BLaER1 (cell line): ENCODE data around the gene MUSK.
"Not testable (repeated sequence)": the region's sequence is repeated elsewhere in the genome, so short reads cannot be mapped to it uniquely, and the experiment has no call there.

Source experiments
- H3K27ac ChIP-seq: shearing (Covaris generic); formaldehyde crosslinking; 2 replicates; pipeline ENCODE4 v1.8.1; 2022
- H3K27me3 ChIP-seq: shearing (Covaris generic); formaldehyde crosslinking; 2 replicates; pipeline ENCODE4 v1.8.1; 2022
- H3K36me3 ChIP-seq: shearing (Covaris generic); formaldehyde crosslinking; 2 replicates; pipeline ENCODE4 v1.8.1; 2022
- H3K4me1 ChIP-seq: shearing (Covaris generic); formaldehyde crosslinking; 2 replicates; pipeline ENCODE4 v1.8.1; 2022
- H3K4me2 ChIP-seq: shearing (Covaris generic); formaldehyde crosslinking; 2 replicates; pipeline ENCODE4 v1.8.1; 2022
- H3K4me3 ChIP-seq: shearing (Covaris generic); formaldehyde crosslinking; 2 replicates; pipeline ENCODE4 v1.8.1; 2022
- H3K9ac ChIP-seq: shearing (Covaris generic); formaldehyde crosslinking; 2 replicates; pipeline ENCODE4 v1.8.1; 2022
- H3K9me3 ChIP-seq: shearing (Covaris generic); formaldehyde crosslinking; 2 replicates; pipeline ENCODE4 v1.8.1; 2022
- H4K20me1 ChIP-seq: shearing (Covaris generic); formaldehyde crosslinking; 2 replicates; pipeline ENCODE4 v1.8.1; 2022
- Cebpa-rat ChIP-seq: shearing (Covaris generic); IDR thresholded peaks from 2 replicates; pipeline ENCODE4 v1.8.1; 2022

The MUSK gene

DNA sequence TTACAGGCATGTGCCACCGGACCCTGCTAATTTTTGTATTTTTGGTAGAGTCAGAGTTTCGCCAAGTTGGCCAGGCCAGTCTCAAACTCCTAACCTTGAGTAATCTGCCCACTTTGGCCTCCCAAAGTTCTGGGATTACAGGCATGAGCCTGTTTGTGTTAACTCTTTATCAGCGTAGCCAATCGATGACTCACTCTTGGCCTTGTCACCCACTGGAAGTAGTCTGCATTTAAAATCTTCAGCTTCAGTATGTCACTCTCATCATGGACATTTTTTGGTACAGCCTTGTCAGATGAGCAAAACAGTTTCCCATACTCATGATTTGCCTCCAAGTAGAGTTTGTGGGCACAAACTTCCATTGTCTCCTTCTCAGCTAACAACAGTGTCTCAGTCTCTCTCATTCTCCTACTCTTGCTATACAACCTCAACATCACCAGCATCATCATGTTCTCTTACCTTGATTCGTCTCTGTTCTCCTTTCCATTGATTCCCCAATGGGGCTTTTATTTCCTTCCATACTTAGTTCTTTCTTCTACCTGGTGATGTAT is 22.5 kb downstream of the MUSK start:
- Histone ChIP-seq H3K36me3 (no peaks in the 10 kb centered on the region), H3K4me2 (no peak overlapping the region), H3K9ac (no peak overlapping the region), H3K4me3 (no peak overlapping the region), H3K4me1 (no peaks in the 10 kb centered on the region), H3K27ac (no peak overlapping the region), H4K20me1 (no peaks in the 10 kb centered on the region), H3K9me3 (no peaks in the 10 kb centered on the region), H3K27me3 (no peaks in the 10 kb centered on the region)
- TF ChIP-seq Cebpa-rat: no peak

DNA sequence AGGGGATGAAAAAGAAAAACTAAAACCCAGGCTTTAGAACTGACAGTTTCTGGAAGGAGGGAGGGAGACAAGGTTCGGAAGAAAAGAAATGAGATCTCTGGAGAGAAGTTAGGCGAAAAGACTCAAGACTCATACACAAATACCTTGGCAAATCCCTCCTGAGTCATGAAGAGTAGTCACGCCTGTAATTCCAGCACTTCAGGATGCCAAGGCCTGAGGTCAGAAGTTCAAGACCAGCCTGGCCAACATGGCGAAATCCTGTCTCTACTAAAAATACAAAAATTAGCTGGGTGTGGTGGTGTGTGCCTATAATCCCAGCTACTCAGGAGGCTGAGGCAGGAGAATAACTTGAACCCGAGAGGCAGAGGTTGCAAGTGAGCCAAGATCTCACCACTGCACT is 27.3 kb downstream of the MUSK start:
- not testable (repeated sequence) for H3K4me3 ChIP-seq, H3K4me2 ChIP-seq, H3K27ac ChIP-seq, H3K27me3 ChIP-seq, H4K20me1 ChIP-seq, H3K9me3 ChIP-seq, H3K4me1 ChIP-seq, H3K36me3 ChIP-seq, H3K9ac ChIP-seq

DNA sequence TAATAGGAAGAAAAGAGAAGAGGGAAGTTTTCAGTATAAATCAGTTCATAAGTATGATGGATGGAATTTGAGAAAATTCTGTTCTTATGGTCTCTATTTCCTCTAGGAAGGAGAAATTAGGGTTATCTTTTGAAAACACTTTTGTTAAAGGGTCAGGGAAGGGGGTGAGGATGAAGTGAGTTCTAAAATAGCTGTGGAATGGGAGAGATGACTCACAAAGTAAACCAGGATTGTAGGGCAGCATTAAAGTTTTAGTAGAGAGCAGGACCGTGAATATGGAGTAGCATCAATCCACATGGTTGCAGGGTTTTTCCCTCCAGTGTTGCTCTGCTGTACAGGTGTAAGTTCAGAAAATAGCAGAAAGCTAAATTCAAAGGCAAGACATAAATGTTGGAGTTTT is 32.4 kb downstream of the MUSK start:
- Histone ChIP-seq H3K4me1 (no peaks in the 10 kb centered on the region), H3K9me3 (no peaks in the 10 kb centered on the region), H3K4me2 (no peak overlapping the region), H3K27ac (no peak overlapping the region), H3K36me3 (no peaks in the 10 kb centered on the region), H4K20me1 (no peaks in the 10 kb centered on the region), H3K27me3 (no peaks in the 10 kb centered on the region), H3K9ac (no peak overlapping the region), H3K4me3 (no peak overlapping the region)
- TF ChIP-seq Cebpa-rat: no peak

DNA sequence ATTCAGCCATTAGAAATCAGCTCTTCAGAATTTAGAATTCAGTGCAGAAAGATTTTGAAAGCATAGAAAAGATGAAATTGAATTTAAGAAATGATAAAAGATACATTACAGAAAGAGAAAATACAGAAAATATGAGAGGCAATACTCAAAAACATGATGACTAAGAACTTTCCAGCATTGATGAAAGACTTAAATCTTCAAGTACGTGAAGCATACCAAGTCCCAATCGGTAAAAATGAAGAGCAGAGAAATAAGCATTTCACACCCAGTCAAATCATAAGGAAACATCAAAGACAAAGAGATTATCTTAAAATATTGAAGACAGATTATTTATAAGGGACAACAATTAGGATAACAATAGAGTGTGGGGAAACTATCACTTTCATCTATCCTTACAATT is 35.1 kb downstream of the MUSK start:
- Histone ChIP-seq H3K9me3 (no peaks in the 10 kb centered on the region), H3K36me3 (no peaks in the 10 kb centered on the region), H3K4me3 (no peak overlapping the region), H3K9ac (no peak overlapping the region), H3K4me2 (no peak overlapping the region), H4K20me1 (no peaks in the 10 kb centered on the region), H3K27ac (no peak overlapping the region), H3K27me3 (no peaks in the 10 kb centered on the region), H3K4me1 (no peaks in the 10 kb centered on the region)
- no peak for TF ChIP-seq Cebpa-rat

DNA sequence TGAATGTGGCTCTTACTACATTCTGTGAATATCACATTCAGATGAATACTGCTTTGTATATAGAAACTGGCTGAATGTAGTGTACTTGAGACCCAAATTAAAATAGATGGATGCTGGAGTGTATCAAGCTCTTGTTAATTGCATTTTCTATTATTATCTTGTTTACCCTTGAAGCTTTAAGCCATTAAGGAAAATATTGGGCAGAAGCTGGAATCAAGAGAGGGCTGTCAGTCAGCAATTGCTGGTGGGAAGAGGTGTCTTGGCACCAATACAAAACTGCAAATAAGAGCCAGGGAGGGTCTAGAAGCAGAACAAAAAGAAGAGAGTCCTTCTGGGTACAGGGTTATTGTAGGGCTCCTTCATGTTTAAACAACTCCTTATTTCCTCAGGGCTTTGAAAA is 38.8 kb downstream of the MUSK start:
- no peaks in the 10 kb centered on the region for H4K20me1 ChIP-seq
- H3K36me3 ChIP-seq: no peaks in the 10 kb centered on the region
- no peaks in the 10 kb centered on the region for H3K27me3 ChIP-seq
- no peak overlapping the region for H3K9ac ChIP-seq
- no peak overlapping the region for H3K4me3 ChIP-seq
- H3K4me1 ChIP-seq: no peaks in the 10 kb centered on the region
- H3K27ac ChIP-seq: no peak overlapping the region
- no peak overlapping the region for H3K4me2 ChIP-seq
- H3K9me3 ChIP-seq: no peaks in the 10 kb centered on the region
- no peak for TF ChIP-seq Cebpa-rat

DNA sequence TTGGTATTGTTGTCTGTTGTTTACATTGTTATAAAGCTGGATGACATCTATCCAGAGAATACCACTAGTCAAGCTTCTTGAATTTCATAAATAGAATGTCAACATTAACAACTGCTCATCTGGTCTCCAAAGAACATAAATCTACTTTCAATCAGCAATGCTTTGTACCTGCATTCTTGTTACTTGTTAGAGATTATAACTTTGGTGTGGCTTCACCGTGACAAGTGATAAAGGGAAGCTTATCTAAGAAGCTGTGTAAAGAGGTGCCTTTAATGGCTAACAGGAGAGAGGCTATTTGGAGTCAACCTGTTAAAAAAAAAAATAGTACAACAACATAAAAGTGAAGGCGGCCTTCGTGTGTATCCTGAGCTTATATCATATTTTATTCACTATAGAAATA is 41.8 kb downstream of the MUSK start:
- H3K4me2 ChIP-seq: no peak overlapping the region
- no peak overlapping the region for H3K9ac ChIP-seq
- H3K4me3 ChIP-seq: no peak overlapping the region
- H3K27me3 ChIP-seq: no peaks in the 10 kb centered on the region
- H4K20me1 ChIP-seq: no peaks in the 10 kb centered on the region
- H3K4me1 ChIP-seq: no peaks in the 10 kb centered on the region
- H3K36me3 ChIP-seq: no peaks in the 10 kb centered on the region
- H3K27ac ChIP-seq: no peak overlapping the region
- no peaks in the 10 kb centered on the region for H3K9me3 ChIP-seq
- no peak for TF ChIP-seq Cebpa-rat

- Histone ChIP-seq H3K36me3 (no peaks in the 10 kb centered on the region), H3K27me3 (no peaks in the 10 kb centered on the region), H4K20me1 (no peaks in the 10 kb centered on the region), H3K4me3 (no peak overlapping the region), H3K4me1 (no peaks in the 10 kb centered on the region), H3K9ac (no peak overlapping the region), H3K4me2 (no peak overlapping the region), H3K27ac (no peak overlapping the region), H3K9me3 (no peaks in the 10 kb centered on the region)
- TF ChIP-seq Cebpa-rat: no peak
Observed at GRCh38 chr9:110712955-110713354, 44.4 kb downstream of the MUSK start.

- Histone ChIP-seq H3K4me1 (no peaks in the 10 kb centered on the region), H3K4me3 (no peak overlapping the region), H3K36me3 (no peaks in the 10 kb centered on the region), H3K27me3 (no peaks in the 10 kb centered on the region), H3K9me3 (no peaks in the 10 kb centered on the region), H4K20me1 (no peaks in the 10 kb centered on the region), H3K27ac (no peak overlapping the region), H3K9ac (no peak overlapping the region), H3K4me2 (no peak overlapping the region)
- no peak for TF ChIP-seq Cebpa-rat
Observed at GRCh38 chr9:110714314-110714713, 45.7 kb downstream of the MUSK start.

GRCh38 chr9:110728058-110728457 is 59.5 kb downstream of the MUSK start:
- Histone ChIP-seq H4K20me1 (no peaks in the 10 kb centered on the region), H3K4me3 (no peak overlapping the region), H3K4me1 (peaks cover 21% of the 10 kb centered on the region), H3K4me2 (no peak overlapping the region), H3K9ac (no peak overlapping the region), H3K27ac (no peak overlapping the region), H3K9me3 (no peaks in the 10 kb centered on the region), H3K36me3 (no peaks in the 10 kb centered on the region), H3K27me3 (no peaks in the 10 kb centered on the region)
- TF ChIP-seq Cebpa-rat: no peak

DNA sequence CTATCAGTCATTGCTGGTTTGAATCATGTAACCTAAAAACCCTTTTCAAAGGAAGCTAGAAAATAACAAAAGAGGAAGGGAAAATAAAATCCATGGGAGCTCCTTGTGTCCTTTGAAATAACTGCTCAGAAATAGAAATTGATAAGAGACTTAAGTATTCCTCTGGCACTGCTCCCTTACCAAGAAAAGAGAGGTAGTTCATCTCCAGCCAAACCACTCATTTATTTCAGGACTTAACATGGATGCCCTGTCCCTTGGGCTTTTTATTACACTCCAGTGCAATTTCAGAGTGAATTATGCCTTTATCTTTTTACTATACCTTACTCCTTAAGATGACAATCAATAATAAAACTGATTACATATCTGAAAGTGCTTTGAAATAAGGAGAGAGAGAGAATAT is 61.0 kb downstream of the MUSK start:
- no peak for TF ChIP-seq Cebpa-rat

GRCh38 chr9:110731437-110732028 is 62.9 kb downstream of the MUSK start:
- Histone ChIP-seq H3K4me3 (no peak overlapping the region), H3K4me2 (no peak overlapping the region), H3K4me1 (peaks cover 21% of the 10 kb centered on the region), H4K20me1 (no peaks in the 10 kb centered on the region), H3K36me3 (no peaks in the 10 kb centered on the region), H3K9ac (no peak overlapping the region), H3K27me3 (no peaks in the 10 kb centered on the region), H3K9me3 (no peaks in the 10 kb centered on the region; the same call in 1 of the 2 replicates), H3K27ac (no peak overlapping the region)
- no peak for TF ChIP-seq Cebpa-rat

More for the DNA sequence above, 61.0 kb downstream of the MUSK start:
- Histone ChIP-seq H3K9ac (no peak overlapping the region), H3K4me2 (peak overlapping the region; percentile 69), H3K36me3 (no peaks in the 10 kb centered on the region), H3K4me3 (no peak overlapping the region), H3K27ac (no peak overlapping the region), H3K4me1 (peaks cover 21% of the 10 kb centered on the region), H4K20me1 (no peaks in the 10 kb centered on the region), H3K9me3 (no peaks in the 10 kb centered on the region; the same call in 1 of the 2 replicates), H3K27me3 (no peaks in the 10 kb centered on the region)
